B cell (primary cell): Measurements from ENCODE around the gene SIPA1L3. TPM values are rescaled to one million over a fixed set of nuclear protein-coding genes. Genes with fewer than 3 reads are reported as not detected.

Experiments used
- ATAC-seq: fragments of 200-7000 bp; cut with Tn5 transposase; one replicate; pipeline ENCODE4 v1.10.0; 2021; ENCODE audit warnings: low read depth, mild to moderate bottlenecking, moderate number of reproducible peaks, moderate library complexity
- CTCF ChIA-PET: fragments of 350-600 bp; sonication (Branson Sonifier 250); formaldehyde crosslinking; loops from one replicate; lab custom pipeline; 2021; ENCODE audit warnings: antibody characterized with exemption, inconsistent platforms; lab: Charles Lee
- POLR2A ChIA-PET: fragments of 350-600 bp; sonication (Branson Sonifier 250); formaldehyde crosslinking; loops from one replicate; lab custom pipeline; 2021; ENCODE audit warnings: antibody characterized with exemption; lab: Charles Lee
- DNase-seq: peaks from one replicate; pipeline ENCODE4 v3.0.0; 2013
- H2AFZ ChIP-seq: 2 replicates; pipeline ENCODE4 v1.6.1; 2012; ENCODE audit warnings: mild to moderate bottlenecking, low read depth, low read length; ENCODE audit not compliant: insufficient read depth, poor library complexity, severe bottlenecking
- H3K27ac ChIP-seq, 2 donors: 1 replicate in 1 of 2; 2 replicates in 1 of 2; pipeline ENCODE4 v1.5.1; 2012 to 2013; ENCODE audit warnings: low read length in 2 of 2, mild to moderate bottlenecking in 2 of 2, moderate library complexity in 1 of 2
- H3K27me3 ChIP-seq, 4 experiments: fragments of 200-600 bp in 1 of 4; sonication (generic) in 1 of 4; replicated peaks in 1 of 4; 1 replicate in 2 of 4; 2 replicates in 2 of 4; pipeline versions ENCODE4 v1.6.1 to v1.7.0; 2013 to 2016; ENCODE audit warnings: low read length in 3 of 4, mild to moderate bottlenecking in 2 of 4, mixed read lengths in 1 of 4, moderate library complexity in 1 of 4; ENCODE audit not compliant: insufficient read depth in 4 of 4, control insufficient read depth in 3 of 4; ENCODE audit errors: control extremely low read depth in 1 of 4
- H3K36me3 ChIP-seq, 2 experiments: replicated peaks in 1 of 2; 1 replicate in 1 of 2; 2 replicates in 1 of 2; pipeline versions ENCODE4 v1.6.1 to v1.7.1; 2013; ENCODE audit warnings: low read length in 1 of 2; ENCODE audit not compliant: insufficient read depth in 2 of 2, control insufficient read depth in 1 of 2; ENCODE audit errors: control extremely low read depth in 1 of 2, extremely low read depth in 1 of 2
- H3K4me1 ChIP-seq, 2 donors: fragments of 200-600 bp in 1 of 2; sonication (generic) in 1 of 2; 1 replicate in 1 of 2; 2 replicates in 1 of 2; pipeline versions ENCODE4 v1.5.1 to v1.6.1; 2013 to 2017; ENCODE audit warnings: low read length in 2 of 2; ENCODE audit not compliant: control insufficient read depth in 2 of 2, insufficient read depth in 2 of 2
- H3K4me2 ChIP-seq: replicated peaks from 2 replicates; pipeline ENCODE3; 2012; ENCODE audit warnings: mild to moderate bottlenecking, low read depth, low read length; ENCODE audit not compliant: poor library complexity, severe bottlenecking
- H3K4me3 ChIP-seq, 5 experiments: fragments of 200-600 bp in 1 of 5; sonication (generic) in 1 of 5; 1 replicate in 3 of 5; 2 replicates in 2 of 5; pipeline versions ENCODE4 v1.5.1 to v1.7.0; 2011 to 2016; ENCODE audit warnings: low read length in 4 of 5, mild to moderate bottlenecking in 4 of 5, low read depth in 2 of 5, control low read depth in 1 of 5, moderate library complexity in 1 of 5; ENCODE audit not compliant: insufficient read depth in 1 of 5; ENCODE audit errors: control extremely low read depth in 1 of 5, extremely low read depth in 1 of 5
- H3K79me2 ChIP-seq: fragments of 200-600 bp; sonication (generic); one replicate; pipeline ENCODE4 v1.6.0; 2016; ENCODE audit warnings: low read length; ENCODE audit not compliant: control insufficient read depth, insufficient read depth
- H3K9ac ChIP-seq: fragments of 200-600 bp; sonication (generic); 2 replicates; pipeline ENCODE4 v1.6.1; 2017; ENCODE audit warnings: mild to moderate bottlenecking, low read length, moderate library complexity
- H3K9me3 ChIP-seq, 3 donors: one replicate each; pipeline versions ENCODE4 v1.6.1 to v1.7.1; 2013; ENCODE audit warnings: low read length in 2 of 3; ENCODE audit not compliant: control insufficient read depth in 2 of 3, insufficient read depth in 1 of 3; ENCODE audit errors: control extremely low read depth in 1 of 3
- H4K20me1 ChIP-seq: 2 replicates; pipeline ENCODE4 v1.6.0; 2012; ENCODE audit warnings: mild to moderate bottlenecking, low read length; ENCODE audit not compliant: insufficient read depth, control insufficient read depth, poor library complexity, severe bottlenecking
- H3K27ac Mint-ChIP-seq: one replicate; pipeline ENCODE4 v1.8.0; 2021; ENCODE audit warnings: mixed read lengths
- H3K27me3 Mint-ChIP-seq: one replicate; pipeline ENCODE4 v1.8.0; 2021; ENCODE audit warnings: mixed read lengths
- H3K4me1 Mint-ChIP-seq: one replicate; pipeline ENCODE4 v1.8.0; 2021; ENCODE audit warnings: mixed read lengths
- H3K4me3 Mint-ChIP-seq: one replicate; pipeline ENCODE4 v1.8.0; 2021; ENCODE audit warnings: mixed read lengths
- H3K9me3 Mint-ChIP-seq: one replicate; pipeline ENCODE4 v1.8.0; 2022; ENCODE audit warnings: mixed read lengths; ENCODE audit not compliant: insufficient read depth
- EZH2 ChIP-seq: IDR thresholded peaks from 2 replicates; pipeline ENCODE4 v1.6.1; 2012; ENCODE audit warnings: borderline replicate concordance, low read depth, mild to moderate bottlenecking, moderate library complexity, low read length; ENCODE audit not compliant: insufficient read depth, poor library complexity, severe bottlenecking
- WGBS: methylation state at CpG from one replicate; pipeline ENCODE4 v1.1.5; 2013; ENCODE audit warnings: missing lambda C conversion rate; ENCODE audit not compliant: insufficient coverage; 5-methylcytosine and 5-hydroxymethylcytosine counted together
- intact Hi-C: fragments of 100-400 bp; cut with micrococcal nuclease; formaldehyde crosslinking; loops from one replicate; pipeline ENCODE4 v1.10.0; 2022
- polyA plus RNA-seq: library from polyadenylated mRNA; depleted of rRNA; stranded (reverse); fragments of >200 nt; gene quantifications from 2 replicates; pipeline ENCODE4 v1.2.3, GENCODE V29; 2012
- total RNA-seq, 2 donors: library from RNA; stranded (reverse); fragments of 120-200 nt in 1 of 2; gene quantifications; 1 replicate in 1 of 2; 2 replicates in 1 of 2; pipeline versions ENCODE4 v1.2.3 to v1.2.4, GENCODE V29; 2013 to 2022
- TF ChIP-seq, protein P1 (sequence below): fragments of 200-600 bp; IDR thresholded peaks from one replicate; pipeline ENCODE4 v1.8.0; 2022; ENCODE audit warnings: antibody characterized with exemption, mild to moderate bottlenecking

The SIPA1L3 gene
- total and polyA plus RNA-seq, 2 donors (not counting 1 experiment from before 2014, with no cell fraction given): 48.3 to 295 TPM

DNA sequence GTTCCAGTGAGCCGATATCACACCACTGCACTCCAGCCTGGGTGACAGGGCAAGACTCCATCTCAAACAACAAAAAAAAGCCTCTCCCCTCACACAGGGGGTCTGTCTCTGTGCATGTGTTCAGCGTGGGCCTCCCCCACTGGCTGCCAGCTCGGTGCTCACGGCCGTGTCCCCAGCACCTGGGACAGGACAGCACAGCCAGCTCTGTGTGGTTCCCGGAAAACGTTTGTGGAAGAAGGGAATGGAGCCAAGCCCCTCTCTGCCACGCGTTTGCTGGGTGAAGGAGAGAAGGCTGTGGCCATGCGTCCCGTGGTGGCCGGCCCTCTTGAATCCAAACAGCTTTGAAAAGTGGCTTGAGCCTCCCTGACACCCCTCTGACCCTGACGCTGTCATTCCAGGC, 284.7 kb downstream of the SIPA1L3 start:
- ChIA-PET CTCF (interaction anchor here (0.5 kb wide), 1 partner anchor 59 kb away, joined by 3 read pairs; no protein-coding TSS in a partner anchor), POLR2A (no interaction called here)
- intact Hi-C loops: no loop called here
- Histone ChIP-seq H3K9me3 (no peaks in the 10 kb centered on the region), H3K36me3 (peaks cover 2 to 64% of the 10 kb centered on the region in 2 experiments), H3K27me3 (no peaks in the 10 kb centered on the region), H3K9ac (no peak overlapping the region), H3K4me2 (no peak overlapping the region), H2AFZ (no peak overlapping the region), H3K79me2 (peaks cover 2% of the 10 kb centered on the region), H4K20me1 (peaks cover 72% of the 10 kb centered on the region), H3K4me3 (no peak overlapping the region), H3K27ac (no peak overlapping the region), H3K4me1 (no peaks in the 10 kb centered on the region)
- WGBS: 97% methylated on average over 13 of the region's 13 CpGs
- Mint-ChIP-seq H3K27ac (no peak overlapping the region), H3K27me3 (no peaks in the 10 kb centered on the region), H3K4me3 (no peak overlapping the region), H3K9me3 (no peaks in the 10 kb centered on the region), H3K4me1 (peaks cover 7% of the 10 kb centered on the region)
- TF ChIP-seq EZH2: no peak
- TF ChIP-seq, protein P1, sequence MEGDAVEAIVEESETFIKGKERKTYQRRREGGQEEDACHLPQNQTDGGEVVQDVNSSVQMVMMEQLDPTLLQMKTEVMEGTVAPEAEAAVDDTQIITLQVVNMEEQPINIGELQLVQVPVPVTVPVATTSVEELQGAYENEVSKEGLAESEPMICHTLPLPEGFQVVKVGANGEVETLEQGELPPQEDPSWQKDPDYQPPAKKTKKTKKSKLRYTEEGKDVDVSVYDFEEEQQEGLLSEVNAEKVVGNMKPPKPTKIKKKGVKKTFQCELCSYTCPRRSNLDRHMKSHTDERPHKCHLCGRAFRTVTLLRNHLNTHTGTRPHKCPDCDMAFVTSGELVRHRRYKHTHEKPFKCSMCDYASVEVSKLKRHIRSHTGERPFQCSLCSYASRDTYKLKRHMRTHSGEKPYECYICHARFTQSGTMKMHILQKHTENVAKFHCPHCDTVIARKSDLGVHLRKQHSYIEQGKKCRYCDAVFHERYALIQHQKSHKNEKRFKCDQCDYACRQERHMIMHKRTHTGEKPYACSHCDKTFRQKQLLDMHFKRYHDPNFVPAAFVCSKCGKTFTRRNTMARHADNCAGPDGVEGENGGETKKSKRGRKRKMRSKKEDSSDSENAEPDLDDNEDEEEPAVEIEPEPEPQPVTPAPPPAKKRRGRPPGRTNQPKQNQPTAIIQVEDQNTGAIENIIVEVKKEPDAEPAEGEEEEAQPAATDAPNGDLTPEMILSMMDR: no peak
- ATAC-seq: no peak
- no peak for DNase-seq

DNA sequence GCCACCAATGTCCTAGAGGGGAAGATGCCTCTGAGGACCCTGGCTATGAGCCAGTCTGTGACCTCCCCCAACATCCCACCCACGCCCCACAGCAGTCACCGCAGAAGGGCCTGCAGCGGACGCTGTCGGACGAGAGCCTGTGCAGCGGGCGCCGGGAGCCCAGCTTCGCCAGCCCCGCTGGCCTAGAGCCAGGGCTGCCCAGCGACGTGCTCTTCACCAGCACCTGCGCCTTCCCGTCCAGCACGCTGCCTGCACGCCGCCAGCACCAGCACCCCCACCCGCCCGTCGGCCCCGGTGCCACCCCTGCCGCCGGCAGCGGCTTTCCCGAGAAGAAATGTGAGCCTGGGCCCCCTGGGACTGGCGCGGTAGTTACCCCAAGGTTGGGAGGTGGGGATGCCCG, 286.4 kb downstream of the SIPA1L3 start:
- no peaks in the 10 kb centered on the region for H3K27me3 ChIP-seq
- H2AFZ ChIP-seq: no peak overlapping the region
- peaks cover 0 to 2% (median 0%) of the 10 kb centered on the region in 3 donors for H3K9me3 ChIP-seq
- peaks cover 2% of the 10 kb centered on the region for H3K79me2 ChIP-seq
- no peak overlapping the region for H3K27ac Mint-ChIP-seq
- no peaks in the 10 kb centered on the region for H3K4me1 ChIP-seq
- intact Hi-C loops: no loop called here
- H3K4me3 ChIP-seq: no peak overlapping the region
- H4K20me1 ChIP-seq: peaks cover 65% of the 10 kb centered on the region
- H3K4me2 ChIP-seq: no peak overlapping the region
- no peak overlapping the region for H3K4me3 Mint-ChIP-seq
- no peak overlapping the region for H3K9ac ChIP-seq
- H3K27me3 Mint-ChIP-seq: no peaks in the 10 kb centered on the region
- TF ChIP-seq EZH2: no peak
- TF ChIP-seq, protein P1: no peak
- H3K4me1 Mint-ChIP-seq: peaks cover 7% of the 10 kb centered on the region
- CTCF ChIA-PET: no interaction called here
- no peak for ATAC-seq
- DNase-seq: no peak
- POLR2A ChIA-PET: no interaction called here
- H3K36me3 ChIP-seq: peaks cover 2 to 81% of the 10 kb centered on the region in 2 experiments
- no peaks in the 10 kb centered on the region for H3K9me3 Mint-ChIP-seq
- no peak overlapping the region for H3K27ac ChIP-seq
- 99% methylated on average over 28 of the region's 29 CpGs for WGBS
